Sigmoid colon (tissue), 4 donors: Measurements from ENCODE around the gene MLLT3.

Experiments used
- EP300 ChIP-seq, 4 donors: sonication (generic); formaldehyde crosslinking; IDR thresholded peaks; one replicate each; pipeline ENCODE4 v1.6.1; 2017; ENCODE audit warnings: antibody characterized with exemption in 4 of 4
- POLR2A ChIP-seq, 2 donors: fragments of 450-650 bp; IDR thresholded peaks; one replicate each; pipeline ENCODE4 v1.6.1; 2016; ENCODE audit warnings: antibody characterized with exemption in 2 of 2, mild to moderate bottlenecking in 2 of 2, moderate library complexity in 2 of 2
- POLR2AphosphoS5 ChIP-seq, 4 donors: sonication (generic); formaldehyde crosslinking; IDR thresholded peaks; one replicate each; pipeline ENCODE4 v1.6.1; 2017; ENCODE audit warnings: antibody characterized with exemption in 4 of 4
- TF ChIP-seq, protein P1 (sequence below), 4 experiments: fragments of 450-650 bp in 3 of 4; fragments of 200-600 bp in 1 of 4; IDR thresholded peaks; one replicate each; pipeline ENCODE4 v1.5.1; 2016 to 2019; ENCODE audit warnings: antibody characterized with exemption in 4 of 4, mild to moderate bottlenecking in 3 of 4, moderate library complexity in 2 of 4

DNA sequence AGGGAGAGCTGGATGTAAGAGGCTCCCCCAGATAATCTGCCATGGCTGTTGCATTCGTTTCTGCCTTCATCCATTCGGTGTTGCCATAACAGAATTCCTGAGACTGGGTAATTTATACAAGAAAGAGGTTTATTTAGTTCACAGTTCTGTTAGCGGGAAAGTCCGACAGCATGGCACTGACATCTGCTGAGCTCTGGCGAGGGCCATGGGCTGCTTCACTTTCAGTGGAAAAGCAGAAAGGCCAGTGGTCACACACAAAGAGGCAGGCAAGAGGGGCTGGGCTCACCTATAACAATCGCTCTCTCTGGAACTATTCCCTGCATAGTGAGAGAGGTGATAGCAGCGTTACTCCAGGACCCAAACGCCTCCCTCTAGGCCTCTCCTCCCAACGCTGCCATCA is 305.9 kb downstream of the MLLT3 start:
- TF ChIP-seq EP300 (IDR thresholded peaks at IDR 0.05) (no peak), POLR2A (IDR thresholded peaks at IDR 0.05) (no peak), POLR2AphosphoS5 (IDR thresholded peaks at IDR 0.05) (no peak)
- TF ChIP-seq, protein P1, sequence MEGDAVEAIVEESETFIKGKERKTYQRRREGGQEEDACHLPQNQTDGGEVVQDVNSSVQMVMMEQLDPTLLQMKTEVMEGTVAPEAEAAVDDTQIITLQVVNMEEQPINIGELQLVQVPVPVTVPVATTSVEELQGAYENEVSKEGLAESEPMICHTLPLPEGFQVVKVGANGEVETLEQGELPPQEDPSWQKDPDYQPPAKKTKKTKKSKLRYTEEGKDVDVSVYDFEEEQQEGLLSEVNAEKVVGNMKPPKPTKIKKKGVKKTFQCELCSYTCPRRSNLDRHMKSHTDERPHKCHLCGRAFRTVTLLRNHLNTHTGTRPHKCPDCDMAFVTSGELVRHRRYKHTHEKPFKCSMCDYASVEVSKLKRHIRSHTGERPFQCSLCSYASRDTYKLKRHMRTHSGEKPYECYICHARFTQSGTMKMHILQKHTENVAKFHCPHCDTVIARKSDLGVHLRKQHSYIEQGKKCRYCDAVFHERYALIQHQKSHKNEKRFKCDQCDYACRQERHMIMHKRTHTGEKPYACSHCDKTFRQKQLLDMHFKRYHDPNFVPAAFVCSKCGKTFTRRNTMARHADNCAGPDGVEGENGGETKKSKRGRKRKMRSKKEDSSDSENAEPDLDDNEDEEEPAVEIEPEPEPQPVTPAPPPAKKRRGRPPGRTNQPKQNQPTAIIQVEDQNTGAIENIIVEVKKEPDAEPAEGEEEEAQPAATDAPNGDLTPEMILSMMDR (IDR thresholded peaks at IDR 0.05) = no peak
